MM.1S (cell line): Measurements from ENCODE around the gene ZEB2.

Experiments
- EZH2 ChIP-seq: fragments of 300-600 bp; sonication (generic); optimal IDR thresholded peaks from 2 replicates; pipeline ENCODE3; 2017; ENCODE audit warnings: low read depth, mild to moderate bottlenecking, antibody characterized with exemption, low read length, mixed read lengths
- EZH2phosphoT487 ChIP-seq: fragments of 300-600 bp; sonication (generic); IDR thresholded peaks from 2 replicates; pipeline ENCODE4 v1.6.1; 2018; ENCODE audit warnings: antibody characterized with exemption, low read length
- TF ChIP-seq, protein P1 (sequence below): fragments of 300-600 bp; sonication (generic); IDR thresholded peaks from 2 replicates; pipeline ENCODE4 v1.5.1; 2016; ENCODE audit warnings: antibody characterized with exemption, low read length, mixed read lengths

DNA sequence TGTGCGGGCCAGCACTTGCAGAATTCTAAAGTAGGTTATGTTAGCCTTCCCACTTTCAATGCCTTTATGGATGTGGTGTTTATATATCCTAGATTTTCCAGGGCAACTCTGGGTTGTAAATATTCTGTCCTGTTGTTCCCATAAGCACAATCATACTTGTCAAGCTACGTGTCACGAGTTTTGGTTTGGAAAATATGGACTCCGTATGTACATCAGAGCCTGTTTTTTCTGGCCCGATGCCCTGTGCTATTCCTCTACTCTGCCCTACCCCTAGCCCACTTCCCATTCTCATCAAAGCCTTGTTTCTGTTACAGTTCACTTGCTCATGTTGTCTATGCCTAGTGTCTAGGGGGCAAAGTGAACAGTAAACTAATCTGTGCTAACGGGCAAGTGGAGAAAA is 27.0 kb upstream of the ZEB2 start:
- TF ChIP-seq, protein P1, sequence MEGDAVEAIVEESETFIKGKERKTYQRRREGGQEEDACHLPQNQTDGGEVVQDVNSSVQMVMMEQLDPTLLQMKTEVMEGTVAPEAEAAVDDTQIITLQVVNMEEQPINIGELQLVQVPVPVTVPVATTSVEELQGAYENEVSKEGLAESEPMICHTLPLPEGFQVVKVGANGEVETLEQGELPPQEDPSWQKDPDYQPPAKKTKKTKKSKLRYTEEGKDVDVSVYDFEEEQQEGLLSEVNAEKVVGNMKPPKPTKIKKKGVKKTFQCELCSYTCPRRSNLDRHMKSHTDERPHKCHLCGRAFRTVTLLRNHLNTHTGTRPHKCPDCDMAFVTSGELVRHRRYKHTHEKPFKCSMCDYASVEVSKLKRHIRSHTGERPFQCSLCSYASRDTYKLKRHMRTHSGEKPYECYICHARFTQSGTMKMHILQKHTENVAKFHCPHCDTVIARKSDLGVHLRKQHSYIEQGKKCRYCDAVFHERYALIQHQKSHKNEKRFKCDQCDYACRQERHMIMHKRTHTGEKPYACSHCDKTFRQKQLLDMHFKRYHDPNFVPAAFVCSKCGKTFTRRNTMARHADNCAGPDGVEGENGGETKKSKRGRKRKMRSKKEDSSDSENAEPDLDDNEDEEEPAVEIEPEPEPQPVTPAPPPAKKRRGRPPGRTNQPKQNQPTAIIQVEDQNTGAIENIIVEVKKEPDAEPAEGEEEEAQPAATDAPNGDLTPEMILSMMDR = no peak
- no peak for TF ChIP-seq EZH2
- TF ChIP-seq EZH2phosphoT487 = no peak
